Endodermal cell (in vitro differentiated cells): ENCODE measurements around the gene TMEM87B. TPM values are rescaled to one million over a fixed set of nuclear protein-coding genes. Genes with fewer than 3 reads are reported as not detected.

ENCODE experiments used
- DNase-seq: peaks from one replicate; pipeline ENCODE4 v3.0.0-alpha.2; 2017
- H3K27ac ChIP-seq: 2 replicates; pipeline ENCODE4 v1.5.1; 2013; ENCODE audit warnings: mild to moderate bottlenecking, low read depth, low read length, moderate library complexity
- H3K27me3 ChIP-seq: 2 replicates; pipeline ENCODE4 v1.6.1; 2013; ENCODE audit warnings: mild to moderate bottlenecking, low read length, moderate library complexity; ENCODE audit not compliant: insufficient read depth, control insufficient read depth, poor library complexity, severe bottlenecking
- H3K36me3 ChIP-seq: 2 replicates; pipeline ENCODE4 v1.7.0; 2013; ENCODE audit warnings: mild to moderate bottlenecking, low read length, moderate library complexity; ENCODE audit not compliant: control insufficient read depth, insufficient read depth
- H3K4me1 ChIP-seq: one replicate; pipeline ENCODE4 v1.7.0; 2013; ENCODE audit warnings: low read length; ENCODE audit not compliant: control insufficient read depth, insufficient read depth
- H3K4me3 ChIP-seq: 2 replicates; pipeline ENCODE4 v1.5.1; 2013; ENCODE audit warnings: mild to moderate bottlenecking, low read length, moderate library complexity
- H3K9ac ChIP-seq: 2 replicates; pipeline ENCODE4 v1.6.1; 2013; ENCODE audit warnings: mild to moderate bottlenecking, low read length, moderate library complexity; ENCODE audit not compliant: poor library complexity, severe bottlenecking; ENCODE audit errors: extremely low read depth
- H3K9me3 ChIP-seq: 2 replicates; pipeline ENCODE4 v1.6.1; 2013; ENCODE audit warnings: mild to moderate bottlenecking, low read length, moderate library complexity; ENCODE audit not compliant: control insufficient read depth
- H3K27ac Mint-ChIP-seq: 2 replicates; pipeline ENCODE4 v1.8.0; 2020; ENCODE audit warnings: mixed read lengths
- H3K27me3 Mint-ChIP-seq: 2 replicates; pipeline ENCODE4 v1.8.0; 2021; ENCODE audit warnings: mild to moderate bottlenecking, mixed read lengths; ENCODE audit not compliant: insufficient read depth
- H3K36me3 Mint-ChIP-seq: 2 replicates; pipeline ENCODE4 v1.8.0; 2020; ENCODE audit warnings: low read depth, mixed read lengths
- H3K4me1 Mint-ChIP-seq: 2 replicates; pipeline ENCODE4 v1.8.0; 2020; ENCODE audit warnings: mixed read lengths
- H3K4me3 Mint-ChIP-seq: 2 replicates; pipeline ENCODE4 v1.8.0; 2020; ENCODE audit warnings: mild to moderate bottlenecking, moderate library complexity, mixed read lengths
- H3K9me3 Mint-ChIP-seq: 2 replicates; pipeline ENCODE4 v1.8.0; 2020; ENCODE audit warnings: mild to moderate bottlenecking, mixed read lengths
- WGBS, 2 experiments: methylation state at CpG; one replicate each; pipeline versions ENCODE4 v1.1.5 to v1.1.7; 2013; ENCODE audit warnings: missing lambda C conversion rate in 2 of 2, mixed read lengths in 1 of 2; ENCODE audit not compliant: insufficient coverage in 1 of 2, insufficient read length in 1 of 2; 5-methylcytosine and 5-hydroxymethylcytosine counted together
- total RNA-seq, 2 donors: library from RNA; stranded (reverse); fragmentation: NEBNext Ultra II Directional in 1 of 2; extraction: Animal tissue kit (Norgen Biotek cat#: 25700) in 1 of 2; gene quantifications; 2 replicates in 1 of 2; 3 replicates in 1 of 2; pipeline ENCODE4 v1.2.1, GENCODE V29; 2021
- TF ChIP-seq, protein P1 (sequence below): fragments of 200-600 bp; sonication (generic); conservative IDR thresholded peaks from 2 replicates; pipeline ENCODE4 v1.5.0; 2021; ENCODE audit warnings: antibody characterized with exemption, mild to moderate bottlenecking

TMEM87B gene
- total RNA-seq, 2 donors from 2014 or later = 20.2 to 22.3 TPM

DNA sequence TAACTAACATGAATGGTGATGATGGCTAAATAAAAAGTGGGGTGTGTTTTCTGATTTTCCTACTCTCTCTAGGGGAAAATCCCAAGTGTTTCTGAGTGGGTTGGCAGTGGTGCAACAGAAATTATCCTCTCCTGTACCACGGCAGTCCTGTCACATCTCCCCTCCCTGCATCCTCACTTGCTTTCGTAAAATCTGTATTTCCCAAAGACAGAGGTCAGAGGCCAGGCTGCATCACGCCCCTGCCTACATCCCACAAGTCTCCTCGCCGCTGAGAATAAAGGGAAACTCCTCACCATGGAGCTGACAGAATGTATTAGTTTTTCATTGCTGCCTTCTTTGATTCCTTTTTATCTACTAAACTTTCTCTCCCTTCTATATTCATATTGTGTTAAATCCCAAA is 96.2 kb downstream of the TMEM87B start:
- Mint-ChIP-seq H3K36me3 (no peaks in the 10 kb centered on the region), H3K4me3 (no peak overlapping the region), H3K27ac (no peak overlapping the region), H3K27me3 (peaks cover 4% of the 10 kb centered on the region), H3K9me3 (no peaks in the 10 kb centered on the region), H3K4me1 (no peaks in the 10 kb centered on the region)
- Histone ChIP-seq H3K36me3 (no peaks in the 10 kb centered on the region), H3K4me3 (no peak overlapping the region), H3K27ac (no peak overlapping the region), H3K9ac (no peak overlapping the region), H3K4me1 (no peaks in the 10 kb centered on the region), H3K27me3 (no peaks in the 10 kb centered on the region), H3K9me3 (no peaks in the 10 kb centered on the region)
- peak; percentile 13 for DNase-seq
- 94 to 98% methylated on average over 5 of the region's 5 CpGs for WGBS, 2 experiments
- TF ChIP-seq, protein P1, sequence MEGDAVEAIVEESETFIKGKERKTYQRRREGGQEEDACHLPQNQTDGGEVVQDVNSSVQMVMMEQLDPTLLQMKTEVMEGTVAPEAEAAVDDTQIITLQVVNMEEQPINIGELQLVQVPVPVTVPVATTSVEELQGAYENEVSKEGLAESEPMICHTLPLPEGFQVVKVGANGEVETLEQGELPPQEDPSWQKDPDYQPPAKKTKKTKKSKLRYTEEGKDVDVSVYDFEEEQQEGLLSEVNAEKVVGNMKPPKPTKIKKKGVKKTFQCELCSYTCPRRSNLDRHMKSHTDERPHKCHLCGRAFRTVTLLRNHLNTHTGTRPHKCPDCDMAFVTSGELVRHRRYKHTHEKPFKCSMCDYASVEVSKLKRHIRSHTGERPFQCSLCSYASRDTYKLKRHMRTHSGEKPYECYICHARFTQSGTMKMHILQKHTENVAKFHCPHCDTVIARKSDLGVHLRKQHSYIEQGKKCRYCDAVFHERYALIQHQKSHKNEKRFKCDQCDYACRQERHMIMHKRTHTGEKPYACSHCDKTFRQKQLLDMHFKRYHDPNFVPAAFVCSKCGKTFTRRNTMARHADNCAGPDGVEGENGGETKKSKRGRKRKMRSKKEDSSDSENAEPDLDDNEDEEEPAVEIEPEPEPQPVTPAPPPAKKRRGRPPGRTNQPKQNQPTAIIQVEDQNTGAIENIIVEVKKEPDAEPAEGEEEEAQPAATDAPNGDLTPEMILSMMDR = no peak

DNA sequence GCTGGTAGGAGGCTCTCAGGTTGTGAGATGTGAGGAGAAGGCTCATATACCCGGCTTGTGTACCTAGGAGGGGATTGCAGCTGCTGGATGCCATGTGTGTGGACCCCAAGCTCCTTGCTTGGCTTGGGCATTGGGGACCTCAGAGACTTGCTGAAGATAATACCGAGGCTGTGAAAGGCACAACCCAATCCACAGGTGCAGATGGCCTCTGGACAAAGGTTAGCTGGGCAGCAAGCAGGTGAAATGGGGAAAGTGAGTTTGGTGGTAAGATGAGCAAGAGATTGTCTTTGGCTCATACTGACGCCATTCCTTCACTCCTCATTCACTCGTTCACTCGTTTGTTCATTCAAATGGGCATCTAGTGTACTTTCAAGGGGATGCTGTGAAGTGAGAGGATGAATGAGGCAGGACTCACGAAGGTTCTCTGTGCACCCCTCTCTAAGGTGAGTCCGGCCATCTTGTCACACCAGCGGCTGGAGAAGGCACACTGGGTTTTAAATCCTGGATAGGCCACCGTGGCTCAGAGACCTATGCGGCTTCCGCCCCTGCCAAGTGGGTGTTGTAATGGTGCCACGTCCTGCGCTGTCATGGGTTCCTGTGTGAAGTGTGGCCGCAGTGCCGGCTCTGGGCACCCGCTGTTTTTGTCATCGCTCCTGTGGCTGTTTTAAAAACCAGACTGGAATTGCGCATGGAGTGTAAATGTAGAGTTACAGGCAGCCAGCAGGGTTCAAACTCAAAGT is 96.8 kb downstream of the TMEM87B start:
- DNase-seq = peak; percentile 35
- no peaks in the 10 kb centered on the region for H3K27me3 ChIP-seq
- no peaks in the 10 kb centered on the region for H3K36me3 Mint-ChIP-seq
- no peaks in the 10 kb centered on the region for H3K36me3 ChIP-seq
- TF ChIP-seq, protein P1 = no peak
- H3K4me1 ChIP-seq = no peaks in the 10 kb centered on the region
- no peaks in the 10 kb centered on the region for H3K9me3 ChIP-seq
- H3K9ac ChIP-seq = no peak overlapping the region
- H3K27ac ChIP-seq = no peak overlapping the region
- no peaks in the 10 kb centered on the region for H3K4me1 Mint-ChIP-seq
- peaks cover 4% of the 10 kb centered on the region for H3K27me3 Mint-ChIP-seq
- no peaks in the 10 kb centered on the region for H3K9me3 Mint-ChIP-seq
- no peak overlapping the region for H3K27ac Mint-ChIP-seq
- 93 to 100% methylated on average over 14 to 18 of the region's 18 CpGs for WGBS, 2 experiments
- H3K4me3 ChIP-seq = no peak overlapping the region
- no peak overlapping the region for H3K4me3 Mint-ChIP-seq

DNA sequence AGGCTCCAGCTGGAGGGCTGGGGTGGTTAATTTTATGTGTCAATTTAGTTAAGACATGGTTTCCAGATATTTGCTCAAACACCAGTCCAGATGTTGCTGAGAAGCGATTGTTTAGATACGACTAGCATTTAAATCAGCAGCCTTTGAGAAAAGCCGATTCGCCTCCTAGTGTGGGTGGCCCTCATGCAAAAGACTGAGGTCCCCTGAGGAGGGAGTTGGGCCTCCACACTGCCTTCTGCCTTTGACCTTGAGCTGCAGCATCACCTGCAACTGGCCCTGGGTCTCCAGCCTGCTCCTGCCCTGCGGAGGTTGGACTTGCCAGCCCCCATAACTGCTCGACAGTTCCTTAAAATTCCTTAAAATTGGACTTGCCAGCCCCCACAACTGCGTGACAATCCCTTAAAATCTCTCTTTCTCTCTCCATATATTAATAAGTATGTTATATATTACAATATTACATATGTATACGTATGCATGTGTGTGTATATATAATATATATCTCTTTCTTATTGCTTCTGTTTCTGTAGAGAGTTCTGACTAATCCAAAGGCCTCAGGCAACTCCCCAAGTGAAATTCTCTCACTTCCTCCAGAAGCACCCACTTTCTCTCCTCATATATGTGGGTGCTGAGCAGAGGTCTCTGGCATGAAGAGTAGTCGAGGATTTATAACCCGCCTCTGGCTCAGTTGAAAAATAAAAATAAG is 97.6 kb downstream of the TMEM87B start:
- H3K9me3 Mint-ChIP-seq = no peaks in the 10 kb centered on the region
- Histone ChIP-seq H3K27me3 (no peaks in the 10 kb centered on the region), H3K36me3 (no peaks in the 10 kb centered on the region), H3K4me3 (no peak overlapping the region), H3K27ac (no peak overlapping the region), H3K4me1 (no peaks in the 10 kb centered on the region), H3K9me3 (no peaks in the 10 kb centered on the region), H3K9ac (no peak overlapping the region)
- DNase-seq = peak; percentile 18
- no peak overlapping the region for H3K27ac Mint-ChIP-seq
- peaks cover 4% of the 10 kb centered on the region for H3K27me3 Mint-ChIP-seq
- TF ChIP-seq, protein P1 = no peak
- no peaks in the 10 kb centered on the region for H3K36me3 Mint-ChIP-seq
- no peaks in the 10 kb centered on the region for H3K4me1 Mint-ChIP-seq
- WGBS, 2 experiments = 88 to 93% methylated on average over 7 to 9 of the region's 10 CpGs
- H3K4me3 Mint-ChIP-seq = no peak overlapping the region
